HG03432 (cell line): Measurements from ENCODE around the gene MAP2.

Experiments
- ATAC-seq: cut with Tn5 transposase; IDR thresholded peaks from one replicate; pipeline ENCODE4 v1.9.1; 2021; ENCODE audit warnings: mild to moderate bottlenecking, moderate library complexity; ENCODE audit not compliant: unreplicated experiment

MAP2 gene

GRCh38 chr2:209772290-209772685 is 348.4 kb downstream of the MAP2 start:
- ATAC-seq, result no peak

- ATAC-seq, result no peak
These were observed 349.5 kb downstream of the MAP2 start for GRCh38 chr2:209773377-209773776.
